C4-2B (cell line): ENCODE measurements around the gene ANTXR2.

ENCODE experiments used
- ZFX ChIP-seq: fragments of 450-650 bp; IDR thresholded peaks from 2 replicates; pipeline ENCODE4 v1.6.1; 2017
- TF ChIP-seq, protein P1 (sequence below): fragments of 450-650 bp; conservative IDR thresholded peaks from 2 replicates; pipeline ENCODE4 v1.5.1; 2017; ENCODE audit warnings: mild to moderate bottlenecking

DNA sequence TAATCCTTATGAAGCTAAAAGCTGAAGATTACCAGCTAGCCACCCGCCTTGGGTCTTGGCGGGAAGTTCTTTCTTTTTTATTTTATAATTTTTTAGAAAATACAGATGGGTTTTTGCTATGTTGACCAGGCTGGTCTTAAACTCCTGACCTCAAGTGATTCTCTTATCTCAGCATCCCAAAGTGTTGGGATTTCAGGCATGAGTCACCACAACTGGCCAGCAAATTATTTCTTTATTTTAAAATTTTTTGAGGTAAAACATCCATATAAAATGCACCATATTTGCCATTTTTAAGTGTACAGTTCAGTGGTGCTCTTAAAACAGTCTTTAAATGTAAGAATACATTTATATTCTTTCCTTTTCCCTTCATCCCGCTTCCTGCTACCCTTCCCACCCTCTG, 40.6 kb upstream of the ANTXR2 start:
- TF ChIP-seq, protein P1, sequence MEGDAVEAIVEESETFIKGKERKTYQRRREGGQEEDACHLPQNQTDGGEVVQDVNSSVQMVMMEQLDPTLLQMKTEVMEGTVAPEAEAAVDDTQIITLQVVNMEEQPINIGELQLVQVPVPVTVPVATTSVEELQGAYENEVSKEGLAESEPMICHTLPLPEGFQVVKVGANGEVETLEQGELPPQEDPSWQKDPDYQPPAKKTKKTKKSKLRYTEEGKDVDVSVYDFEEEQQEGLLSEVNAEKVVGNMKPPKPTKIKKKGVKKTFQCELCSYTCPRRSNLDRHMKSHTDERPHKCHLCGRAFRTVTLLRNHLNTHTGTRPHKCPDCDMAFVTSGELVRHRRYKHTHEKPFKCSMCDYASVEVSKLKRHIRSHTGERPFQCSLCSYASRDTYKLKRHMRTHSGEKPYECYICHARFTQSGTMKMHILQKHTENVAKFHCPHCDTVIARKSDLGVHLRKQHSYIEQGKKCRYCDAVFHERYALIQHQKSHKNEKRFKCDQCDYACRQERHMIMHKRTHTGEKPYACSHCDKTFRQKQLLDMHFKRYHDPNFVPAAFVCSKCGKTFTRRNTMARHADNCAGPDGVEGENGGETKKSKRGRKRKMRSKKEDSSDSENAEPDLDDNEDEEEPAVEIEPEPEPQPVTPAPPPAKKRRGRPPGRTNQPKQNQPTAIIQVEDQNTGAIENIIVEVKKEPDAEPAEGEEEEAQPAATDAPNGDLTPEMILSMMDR: no peak
- TF ChIP-seq ZFX: no peak
